Right forelimb (tissue), 1 donor: ENCODE data around the gene C1orf74.

Experiments
- DNase-seq: peaks from one replicate; pipeline ENCODE4 v3.0.0-alpha.2; 2018

The C1orf74 gene

GRCh38 chr1:209769171-209769904 is 15.0 kb downstream of the C1orf74 start:
- DNase-seq, result peak; percentile 57

DNA sequence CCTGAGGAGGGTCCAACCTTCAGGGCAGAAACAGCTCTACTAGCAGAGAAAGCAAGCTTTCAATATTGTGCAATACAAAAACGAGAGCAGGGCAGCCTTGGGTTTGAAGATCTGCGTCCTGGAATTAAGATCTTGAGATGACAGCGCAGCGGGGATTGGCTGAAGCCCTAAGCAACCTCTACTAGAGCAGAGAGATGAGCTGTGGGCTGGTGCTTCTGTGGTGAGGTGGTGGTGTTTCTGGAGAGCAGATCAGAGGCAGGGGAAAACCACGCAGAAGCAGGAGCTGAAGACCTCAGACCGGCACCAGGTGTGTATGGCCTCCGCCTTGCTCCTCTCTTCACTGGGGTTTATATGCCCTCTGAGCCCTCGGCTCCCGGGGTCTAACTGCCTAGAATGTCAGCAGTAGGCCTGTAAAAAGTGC is 16.0 kb downstream of the C1orf74 start:
- no peak for DNase-seq

DNA sequence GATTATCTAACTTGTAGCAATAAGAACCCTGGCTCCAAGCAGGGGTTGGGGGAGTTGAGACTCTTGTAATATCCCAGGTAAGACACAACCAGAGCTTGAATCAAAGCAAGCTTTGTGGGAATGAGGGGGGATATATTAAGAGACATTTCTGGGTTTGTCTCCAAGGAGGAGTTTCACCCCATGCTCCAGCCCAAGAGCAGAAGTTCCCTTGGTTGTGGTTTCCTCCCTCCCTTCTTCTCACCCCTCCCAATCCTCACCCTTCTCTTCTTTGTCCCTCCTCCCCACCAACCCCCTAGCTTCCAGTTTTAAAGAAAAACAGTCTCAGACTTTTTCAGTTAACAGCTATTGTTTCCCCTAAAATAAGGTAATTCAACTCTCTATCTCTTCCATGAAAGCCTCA is 16.7 kb downstream of the C1orf74 start:
- no peak for DNase-seq

- no peak for DNase-seq
Observed at GRCh38 chr1:209767096-209767495, 17.3 kb downstream of the C1orf74 start.

DNA sequence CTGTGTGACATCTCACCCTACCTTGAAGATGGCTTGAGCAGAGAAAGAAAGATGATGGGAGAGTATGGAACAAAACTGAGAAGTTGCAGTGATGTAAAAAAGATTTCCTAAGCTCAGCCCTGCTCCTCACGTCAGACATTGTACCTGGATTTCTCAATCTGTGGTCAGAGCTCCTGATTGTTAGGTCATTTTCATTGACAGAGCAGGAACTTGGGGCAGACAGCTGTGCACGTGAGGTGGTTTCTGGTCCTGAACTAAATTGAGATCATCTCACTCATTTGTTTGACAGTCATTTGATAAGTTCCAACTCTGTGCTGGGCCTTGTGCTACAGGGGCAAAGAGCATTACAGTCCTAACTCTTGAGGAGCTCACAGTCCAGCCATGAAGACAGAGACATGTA is 18.3 kb downstream of the C1orf74 start:
- DNase-seq, result no peak

GRCh38 chr1:209761011-209761635 is 23.2 kb downstream of the C1orf74 start:
- DNase-seq, result no peak

DNA sequence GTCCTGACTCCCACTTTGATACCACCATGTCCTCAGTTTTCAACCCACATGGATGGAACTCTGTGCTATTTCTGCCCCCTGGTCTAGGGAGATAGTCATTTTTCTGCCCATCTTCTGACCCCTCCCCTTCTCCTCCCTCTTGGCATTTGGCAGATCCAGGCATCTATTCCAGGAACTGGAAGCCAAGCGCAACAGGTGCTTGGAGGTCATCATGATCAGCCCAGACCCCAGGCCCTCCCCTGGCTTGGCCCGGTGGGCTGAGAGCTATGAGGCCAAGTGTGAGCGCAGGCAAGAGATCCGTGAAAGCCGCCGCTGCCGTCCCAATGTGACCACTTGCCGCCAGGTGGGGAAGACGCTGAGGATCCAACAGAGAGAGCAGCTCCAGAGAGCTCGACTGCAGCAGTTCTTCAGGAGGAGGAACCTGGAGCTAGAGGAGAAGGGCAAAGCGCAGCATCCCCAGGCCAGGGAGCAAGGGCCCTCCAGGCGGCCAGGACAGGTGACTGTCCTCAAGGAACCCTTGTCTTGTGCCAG is 24.5 kb downstream of the C1orf74 start:
- no peak for DNase-seq

DNA sequence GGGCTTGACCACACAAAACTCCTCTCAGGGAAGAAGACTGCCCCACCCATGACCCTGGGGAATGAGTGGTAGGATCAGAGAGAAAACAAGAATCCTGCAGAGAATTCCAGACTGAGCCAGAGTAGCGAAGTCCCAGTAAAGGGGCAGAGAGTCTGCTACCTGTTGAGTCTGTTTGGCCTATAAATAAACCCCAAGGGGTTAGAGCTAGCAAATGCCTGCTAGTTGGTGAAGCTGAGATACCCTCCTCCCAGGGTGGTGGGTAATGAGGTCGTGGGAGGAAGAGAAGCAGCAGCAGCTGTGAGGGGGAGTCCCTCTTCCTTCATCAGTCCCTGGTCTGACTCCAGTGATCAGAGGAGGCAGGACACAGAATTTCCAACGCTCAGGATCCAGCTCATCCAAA is 26.0 kb downstream of the C1orf74 start:
- no peak for DNase-seq

- DNase-seq, result no peak
Observed at GRCh38 chr1:209756615-209757445, 27.5 kb downstream of the C1orf74 start.

DNA sequence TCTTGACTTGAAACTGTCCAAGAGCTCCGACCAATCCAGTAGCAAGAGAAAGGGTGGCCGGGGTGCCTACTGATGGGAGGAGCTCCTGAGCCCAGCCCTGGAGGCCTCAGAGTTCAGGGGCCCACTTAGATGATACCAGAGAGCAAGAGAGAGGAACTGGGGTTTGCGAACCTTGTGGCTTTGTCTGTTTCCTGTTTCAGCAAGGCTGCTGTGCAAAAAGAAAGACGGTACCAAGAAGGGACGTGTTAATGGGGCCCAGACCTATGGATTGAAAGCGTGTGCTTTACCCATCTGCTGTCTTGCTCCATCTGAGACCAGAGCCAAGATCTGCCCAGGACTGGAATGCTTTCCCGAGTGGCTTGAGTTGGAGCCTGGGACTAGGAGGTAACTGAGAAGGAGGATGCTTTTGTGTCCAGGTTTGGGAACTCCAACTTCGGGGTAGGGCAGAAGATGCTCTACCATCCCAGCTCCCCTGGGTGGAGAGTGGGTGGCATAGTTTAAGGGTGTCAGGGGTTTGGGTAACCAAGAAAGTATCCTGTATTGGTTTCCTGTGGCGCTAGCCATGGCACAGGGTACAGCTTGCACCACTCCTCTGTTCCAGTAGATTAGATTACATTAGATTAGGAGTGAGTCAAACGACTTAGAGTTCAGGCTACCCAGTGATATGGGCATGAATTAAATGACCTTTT is 28.3 kb downstream of the C1orf74 start, which contains the start of gene TRAF3IP3:
Gene TRAF3IP3, plus strand, starts transcription at position 128 of the 689 bp plus-strand sequence. CDS start 3,987 bp downstream, outside the sequence.
- no peak for DNase-seq

DNA sequence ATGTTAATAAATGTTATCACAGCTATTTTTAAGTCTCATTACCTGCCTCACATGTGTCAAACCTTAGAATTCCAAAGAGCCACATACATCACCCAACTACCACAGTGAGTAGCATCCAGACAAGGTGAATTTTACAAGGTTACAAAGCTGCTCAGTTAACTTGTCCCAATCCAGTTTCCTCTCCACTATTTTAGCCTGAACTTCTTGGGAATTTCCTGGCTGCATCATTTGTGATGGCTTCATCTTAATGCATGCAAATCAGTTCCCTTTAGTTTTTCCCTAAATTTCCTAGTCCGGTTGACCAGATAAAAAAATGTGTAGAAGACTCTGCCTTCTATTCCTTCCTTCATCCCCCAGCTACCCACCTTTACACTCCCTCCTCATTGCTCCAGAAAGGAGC is 29.1 kb downstream of the C1orf74 start:
- no peak for DNase-seq

DNA sequence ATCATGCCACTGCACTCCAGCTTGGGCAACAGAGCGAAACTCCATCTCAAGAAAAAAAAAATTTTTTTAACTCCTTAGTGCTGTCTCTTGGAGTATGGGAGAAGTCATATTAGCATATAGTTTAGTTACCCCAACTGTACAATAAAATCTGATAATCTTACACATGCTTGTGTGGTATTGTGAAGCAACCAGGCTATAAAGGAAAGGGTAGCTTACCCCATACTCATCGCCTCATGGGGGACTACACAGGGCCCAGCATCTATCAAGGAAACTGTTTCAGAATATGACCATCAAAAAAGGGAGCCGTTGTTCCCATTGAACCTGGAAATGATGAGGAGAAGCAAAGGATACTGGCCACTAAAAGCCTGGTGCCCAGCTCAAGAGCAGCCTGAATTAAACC is 31.5 kb downstream of the C1orf74 start:
- no peak for DNase-seq

- no peak for DNase-seq
Observed at GRCh38 chr1:209751627-209752231, 32.6 kb downstream of the C1orf74 start.

GRCh38 chr1:209749670-209750323 is 34.6 kb downstream of the C1orf74 start:
- no peak for DNase-seq

- no peak for DNase-seq
Observed at GRCh38 chr1:209749205-209749604, 35.2 kb downstream of the C1orf74 start.

GRCh38 chr1:209748620-209749019 is 35.7 kb downstream of the C1orf74 start:
- DNase-seq, result no peak

DNA sequence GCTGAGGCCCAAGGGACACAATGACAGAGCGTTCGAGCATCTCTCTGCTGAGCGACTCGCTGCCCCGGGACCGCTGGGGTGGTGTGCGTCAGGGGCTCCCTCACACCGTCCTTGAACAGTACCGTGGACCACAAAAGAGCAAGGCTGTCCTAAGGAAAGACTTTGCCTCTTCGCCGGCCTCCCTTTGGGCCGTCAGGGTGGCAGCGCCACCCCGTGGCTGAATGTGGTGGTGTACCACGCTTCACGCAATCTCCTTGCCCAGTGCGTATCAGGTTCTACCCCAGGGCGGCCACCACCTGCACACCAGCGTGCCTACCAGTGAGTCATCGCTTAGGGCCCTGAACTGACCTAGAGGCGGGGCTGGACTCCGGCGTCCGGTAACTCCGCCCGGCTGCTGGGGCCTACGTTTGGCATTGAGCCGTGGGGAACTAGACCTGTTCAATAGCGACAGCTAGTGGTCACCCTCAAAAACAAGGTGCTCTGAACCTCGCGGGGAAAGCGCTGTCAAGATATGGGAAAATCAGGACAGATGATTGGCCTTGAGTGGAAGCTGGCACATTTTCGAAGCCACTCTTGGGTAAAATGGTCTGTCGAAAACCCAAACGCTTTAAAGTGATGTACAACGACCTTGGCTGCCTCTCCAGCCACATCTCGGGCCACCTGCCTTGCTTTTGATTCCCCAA is 36.6 kb downstream of the C1orf74 start:
- DNase-seq, result peak; percentile 81

DNA sequence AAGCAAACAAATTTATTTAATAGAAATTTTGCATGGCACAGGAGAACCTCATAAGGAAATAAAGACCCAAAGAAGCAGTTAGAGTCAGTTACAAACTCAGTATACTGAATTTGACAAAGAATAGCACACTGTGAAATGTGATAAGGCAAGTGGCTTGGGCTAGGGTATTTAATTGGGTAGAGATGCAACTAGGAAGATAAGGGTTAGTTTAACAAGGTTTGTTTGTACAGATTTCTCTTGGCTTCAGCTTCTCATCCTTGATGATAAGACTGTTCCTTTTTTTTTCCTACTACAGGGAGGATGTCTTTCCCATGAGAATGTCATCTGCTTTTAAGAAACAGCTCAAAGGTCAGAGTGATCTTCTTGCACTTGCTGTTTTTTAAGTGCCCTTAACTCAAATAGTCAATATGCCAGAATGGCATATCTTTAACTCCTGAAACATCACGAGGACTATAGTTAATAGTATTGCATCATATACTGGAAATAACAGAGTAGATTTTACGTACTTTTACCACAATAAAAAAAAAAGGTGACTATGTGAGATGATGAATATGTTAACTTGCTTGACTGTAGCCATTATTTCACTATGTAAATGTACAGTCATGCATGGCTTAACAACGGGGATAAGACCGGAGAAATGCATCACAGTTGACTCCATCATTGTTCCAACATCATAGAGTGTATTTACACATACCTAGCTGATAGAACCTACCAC is 37.8 kb downstream of the C1orf74 start:
- DNase-seq, result no peak

DNA sequence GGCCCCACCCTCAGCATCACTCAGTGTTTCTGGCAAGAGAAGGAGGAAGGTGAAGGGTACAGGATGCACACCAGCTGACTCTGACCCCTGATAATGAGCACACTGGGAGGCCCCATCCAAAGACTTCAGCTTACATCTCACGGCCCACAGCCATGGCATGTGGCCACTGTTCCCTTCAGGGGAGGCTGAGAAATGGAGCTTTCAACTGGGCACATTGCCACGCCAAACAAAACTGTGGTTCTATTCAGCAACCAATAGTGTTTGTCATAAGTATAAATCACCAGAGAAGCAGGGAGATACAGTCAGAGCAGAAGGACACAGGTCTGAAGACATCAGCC is 41.2 kb downstream of the C1orf74 start:
- no peak for DNase-seq

GRCh38 chr1:209742409-209743144 is 41.8 kb downstream of the C1orf74 start:
- DNase-seq, result no peak
